B cell (primary cell): ENCODE data around the gene ABCD1. TPM values are rescaled to one million over a fixed set of nuclear protein-coding genes. Genes with fewer than 3 reads are reported as not detected.
"Not testable (repeated sequence)": the region's sequence is repeated elsewhere in the genome, so short reads cannot be mapped to it uniquely, and the experiment has no call there.

Experiments
- ATAC-seq: fragments of 200-7000 bp; cut with Tn5 transposase; one replicate; pipeline ENCODE4 v1.10.0; 2021; ENCODE audit warnings: low read depth, mild to moderate bottlenecking, moderate number of reproducible peaks, moderate library complexity
- CTCF ChIA-PET: fragments of 350-600 bp; sonication (Branson Sonifier 250); formaldehyde crosslinking; loops from one replicate; lab custom pipeline; 2021; ENCODE audit warnings: antibody characterized with exemption, inconsistent platforms; lab: Charles Lee
- POLR2A ChIA-PET: fragments of 350-600 bp; sonication (Branson Sonifier 250); formaldehyde crosslinking; loops from one replicate; lab custom pipeline; 2021; ENCODE audit warnings: antibody characterized with exemption; lab: Charles Lee
- DNase-seq: peaks from one replicate; pipeline ENCODE4 v3.0.0; 2013
- H2AFZ ChIP-seq: 2 replicates; pipeline ENCODE4 v1.6.1; 2012; ENCODE audit warnings: mild to moderate bottlenecking, low read depth, low read length; ENCODE audit not compliant: insufficient read depth, poor library complexity, severe bottlenecking
- H3K27ac ChIP-seq, 2 donors: 1 replicate in 1 of 2; 2 replicates in 1 of 2; pipeline ENCODE4 v1.5.1; 2012 to 2013; ENCODE audit warnings: low read length in 2 of 2, mild to moderate bottlenecking in 2 of 2, moderate library complexity in 1 of 2
- H3K27me3 ChIP-seq, 4 experiments: fragments of 200-600 bp in 1 of 4; sonication (generic) in 1 of 4; replicated peaks in 1 of 4; 1 replicate in 2 of 4; 2 replicates in 2 of 4; pipeline versions ENCODE4 v1.6.1 to v1.7.0; 2013 to 2016; ENCODE audit warnings: low read length in 3 of 4, mild to moderate bottlenecking in 2 of 4, mixed read lengths in 1 of 4, moderate library complexity in 1 of 4; ENCODE audit not compliant: insufficient read depth in 4 of 4, control insufficient read depth in 3 of 4; ENCODE audit errors: control extremely low read depth in 1 of 4
- H3K36me3 ChIP-seq, 2 experiments: replicated peaks in 1 of 2; 1 replicate in 1 of 2; 2 replicates in 1 of 2; pipeline versions ENCODE4 v1.6.1 to v1.7.1; 2013; ENCODE audit warnings: low read length in 1 of 2; ENCODE audit not compliant: insufficient read depth in 2 of 2, control insufficient read depth in 1 of 2; ENCODE audit errors: control extremely low read depth in 1 of 2, extremely low read depth in 1 of 2
- H3K4me1 ChIP-seq, 2 donors: fragments of 200-600 bp in 1 of 2; sonication (generic) in 1 of 2; 1 replicate in 1 of 2; 2 replicates in 1 of 2; pipeline versions ENCODE4 v1.5.1 to v1.6.1; 2013 to 2017; ENCODE audit warnings: low read length in 2 of 2; ENCODE audit not compliant: control insufficient read depth in 2 of 2, insufficient read depth in 2 of 2
- H3K4me2 ChIP-seq: replicated peaks from 2 replicates; pipeline ENCODE3; 2012; ENCODE audit warnings: mild to moderate bottlenecking, low read depth, low read length; ENCODE audit not compliant: poor library complexity, severe bottlenecking
- H3K4me3 ChIP-seq, 5 experiments: fragments of 200-600 bp in 1 of 5; sonication (generic) in 1 of 5; 1 replicate in 3 of 5; 2 replicates in 2 of 5; pipeline versions ENCODE4 v1.5.1 to v1.7.0; 2011 to 2016; ENCODE audit warnings: low read length in 4 of 5, mild to moderate bottlenecking in 4 of 5, low read depth in 2 of 5, control low read depth in 1 of 5, moderate library complexity in 1 of 5; ENCODE audit not compliant: insufficient read depth in 1 of 5; ENCODE audit errors: control extremely low read depth in 1 of 5, extremely low read depth in 1 of 5
- H3K79me2 ChIP-seq: fragments of 200-600 bp; sonication (generic); one replicate; pipeline ENCODE4 v1.6.0; 2016; ENCODE audit warnings: low read length; ENCODE audit not compliant: control insufficient read depth, insufficient read depth
- H3K9ac ChIP-seq: fragments of 200-600 bp; sonication (generic); 2 replicates; pipeline ENCODE4 v1.6.1; 2017; ENCODE audit warnings: mild to moderate bottlenecking, low read length, moderate library complexity
- H3K9me3 ChIP-seq, 3 donors: one replicate each; pipeline versions ENCODE4 v1.6.1 to v1.7.1; 2013; ENCODE audit warnings: low read length in 2 of 3; ENCODE audit not compliant: control insufficient read depth in 2 of 3, insufficient read depth in 1 of 3; ENCODE audit errors: control extremely low read depth in 1 of 3
- H4K20me1 ChIP-seq: 2 replicates; pipeline ENCODE4 v1.6.0; 2012; ENCODE audit warnings: mild to moderate bottlenecking, low read length; ENCODE audit not compliant: insufficient read depth, control insufficient read depth, poor library complexity, severe bottlenecking
- H3K27ac Mint-ChIP-seq: one replicate; pipeline ENCODE4 v1.8.0; 2021; ENCODE audit warnings: mixed read lengths
- H3K27me3 Mint-ChIP-seq: one replicate; pipeline ENCODE4 v1.8.0; 2021; ENCODE audit warnings: mixed read lengths
- H3K4me1 Mint-ChIP-seq: one replicate; pipeline ENCODE4 v1.8.0; 2021; ENCODE audit warnings: mixed read lengths
- H3K4me3 Mint-ChIP-seq: one replicate; pipeline ENCODE4 v1.8.0; 2021; ENCODE audit warnings: mixed read lengths
- H3K9me3 Mint-ChIP-seq: one replicate; pipeline ENCODE4 v1.8.0; 2022; ENCODE audit warnings: mixed read lengths; ENCODE audit not compliant: insufficient read depth
- WGBS: methylation state at CpG from one replicate; pipeline ENCODE4 v1.1.5; 2013; ENCODE audit warnings: missing lambda C conversion rate; ENCODE audit not compliant: insufficient coverage; 5-methylcytosine and 5-hydroxymethylcytosine counted together
- intact Hi-C: fragments of 100-400 bp; cut with micrococcal nuclease; formaldehyde crosslinking; loops from one replicate; pipeline ENCODE4 v1.10.0; 2022
- polyA plus RNA-seq: library from polyadenylated mRNA; depleted of rRNA; stranded (reverse); fragments of >200 nt; gene quantifications from 2 replicates; pipeline ENCODE4 v1.2.3, GENCODE V29; 2012
- total RNA-seq, 2 donors: library from RNA; stranded (reverse); fragments of 120-200 nt in 1 of 2; gene quantifications; 1 replicate in 1 of 2; 2 replicates in 1 of 2; pipeline versions ENCODE4 v1.2.3 to v1.2.4, GENCODE V29; 2013 to 2022

The ABCD1 gene
- total and polyA plus RNA-seq, 2 donors (not counting 1 experiment from before 2014, with no cell fraction given): 9.7 to 12.2 TPM

GRCh38 chrX:153699210-153699783 lies 25.4 kb upstream of the ABCD1 start:
- H3K4me3 ChIP-seq, H3K4me2 ChIP-seq, intact Hi-C loops, H3K27me3 Mint-ChIP-seq, H3K4me1 Mint-ChIP-seq, H2AFZ ChIP-seq, H3K9me3 Mint-ChIP-seq, H3K27me3 ChIP-seq, H3K27ac Mint-ChIP-seq, CTCF ChIA-PET, H3K27ac ChIP-seq, H3K9ac ChIP-seq, ATAC-seq, H3K79me2 ChIP-seq, H3K4me3 Mint-ChIP-seq, H3K4me1 ChIP-seq, H3K9me3 ChIP-seq, DNase-seq: not testable (repeated sequence)
- peaks cover 11% of the 10 kb centered on the region for H4K20me1 ChIP-seq
- WGBS: 95% methylated on average over 7 of the region's 16 CpGs
- peaks cover 0 to 14% of the 10 kb centered on the region in 2 experiments for H3K36me3 ChIP-seq
- POLR2A ChIA-PET: interaction anchor here (0.6 kb wide), 2 partner anchors 45 to 153 kb away, joined by 3 to 4 read pairs; no protein-coding TSS in a partner anchor

- H3K9me3 ChIP-seq, H3K9ac ChIP-seq, H3K27ac Mint-ChIP-seq, H3K27me3 ChIP-seq, CTCF ChIA-PET, H3K4me3 Mint-ChIP-seq, H3K27ac ChIP-seq, H3K4me1 Mint-ChIP-seq, H3K4me1 ChIP-seq, intact Hi-C loops, H3K4me3 ChIP-seq, ATAC-seq, H3K4me2 ChIP-seq, H3K79me2 ChIP-seq, H3K9me3 Mint-ChIP-seq, DNase-seq, H3K27me3 Mint-ChIP-seq, H2AFZ ChIP-seq: not testable (repeated sequence)
- POLR2A ChIA-PET: interaction anchor here (0.6 kb wide), 1 partner anchor 45 kb away, joined by 3 read pairs; no protein-coding TSS in a partner anchor
- H3K36me3 ChIP-seq: peaks cover 0 to 16% of the 10 kb centered on the region in 2 experiments
- 98% methylated on average over 13 of the region's 18 CpGs for WGBS
- H4K20me1 ChIP-seq: peaks cover 14% of the 10 kb centered on the region
Observed at GRCh38 chrX:153699784-153700371, 24.8 kb upstream of the ABCD1 start.
